Measurements from ENCODE around the gene PPP1R3F.

PPP1R3F gene

DNA sequence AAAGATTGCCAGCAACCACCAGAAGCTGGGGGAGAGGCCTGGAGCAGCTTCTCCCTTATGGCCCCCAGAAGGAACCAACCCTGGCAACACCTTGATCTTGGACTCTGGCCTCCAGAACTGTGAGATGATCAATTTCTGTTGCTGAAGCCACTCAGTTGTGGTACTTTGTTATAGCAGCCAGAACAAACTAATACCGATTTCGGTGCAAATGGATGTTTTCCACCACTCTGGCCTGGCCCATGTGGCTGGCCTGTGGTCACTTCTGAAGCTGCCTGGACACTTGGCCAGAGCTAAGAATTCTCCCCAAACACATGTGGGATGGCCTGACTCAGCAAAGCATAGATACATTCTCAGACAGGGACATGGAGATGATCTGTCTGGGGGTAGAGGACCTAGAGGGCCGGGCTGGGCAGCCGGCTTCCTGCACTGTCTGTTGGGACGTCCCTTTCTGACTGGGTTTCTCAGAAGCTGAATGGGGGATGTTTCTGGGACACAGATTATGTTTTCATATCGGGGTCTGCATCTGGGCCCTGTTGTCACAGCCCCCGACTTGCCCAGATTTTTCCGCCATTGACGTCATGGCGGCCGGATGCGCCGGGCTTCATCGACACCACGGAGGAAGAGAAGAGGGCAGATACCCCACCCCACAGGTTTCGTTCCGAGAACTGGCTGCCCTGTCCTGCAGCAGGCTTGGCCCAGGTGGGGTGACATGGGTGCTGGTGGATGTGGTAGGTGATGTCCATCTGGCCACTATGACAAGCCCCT lies 9.2 kb upstream of the PPP1R3F start:
- TF ChIP-seq, protein P1, sequence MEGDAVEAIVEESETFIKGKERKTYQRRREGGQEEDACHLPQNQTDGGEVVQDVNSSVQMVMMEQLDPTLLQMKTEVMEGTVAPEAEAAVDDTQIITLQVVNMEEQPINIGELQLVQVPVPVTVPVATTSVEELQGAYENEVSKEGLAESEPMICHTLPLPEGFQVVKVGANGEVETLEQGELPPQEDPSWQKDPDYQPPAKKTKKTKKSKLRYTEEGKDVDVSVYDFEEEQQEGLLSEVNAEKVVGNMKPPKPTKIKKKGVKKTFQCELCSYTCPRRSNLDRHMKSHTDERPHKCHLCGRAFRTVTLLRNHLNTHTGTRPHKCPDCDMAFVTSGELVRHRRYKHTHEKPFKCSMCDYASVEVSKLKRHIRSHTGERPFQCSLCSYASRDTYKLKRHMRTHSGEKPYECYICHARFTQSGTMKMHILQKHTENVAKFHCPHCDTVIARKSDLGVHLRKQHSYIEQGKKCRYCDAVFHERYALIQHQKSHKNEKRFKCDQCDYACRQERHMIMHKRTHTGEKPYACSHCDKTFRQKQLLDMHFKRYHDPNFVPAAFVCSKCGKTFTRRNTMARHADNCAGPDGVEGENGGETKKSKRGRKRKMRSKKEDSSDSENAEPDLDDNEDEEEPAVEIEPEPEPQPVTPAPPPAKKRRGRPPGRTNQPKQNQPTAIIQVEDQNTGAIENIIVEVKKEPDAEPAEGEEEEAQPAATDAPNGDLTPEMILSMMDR (IDR thresholded peaks at IDR 0.05; ENCODE audit: control extremely low read depth, extremely low read depth, low read depth, missing control alignments), result no peak
- CTCF ChIA-PET, result no interaction called here
- POLR2A ChIA-PET, result no interaction called here
- DNase-seq (ENCODE audit: extremely low spot score), result no peak

DNA sequence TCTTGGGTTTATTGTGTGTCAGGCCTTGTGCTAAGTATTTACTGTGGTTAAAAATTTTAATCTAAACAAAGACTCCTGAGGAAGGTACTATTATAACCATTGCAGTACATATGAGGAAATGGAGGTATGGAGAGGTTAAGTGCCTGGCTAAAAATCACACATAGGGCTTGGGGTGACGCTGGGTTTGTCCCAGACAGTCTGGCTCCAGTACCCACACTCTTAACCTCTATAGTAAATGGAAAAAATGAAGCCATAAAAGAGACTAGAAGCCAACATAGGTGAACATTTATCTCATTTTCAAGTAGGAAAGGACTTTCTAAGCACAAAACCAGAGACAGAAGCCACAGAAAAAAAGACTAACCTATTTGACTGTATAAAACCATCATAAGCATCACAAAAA lies 7.0 kb upstream of the PPP1R3F start:
- ChIA-PET CTCF (no interaction called here), POLR2A (no interaction called here)
- no peak for DNase-seq (ENCODE audit: extremely low spot score)
- TF ChIP-seq, protein P1 (IDR thresholded peaks at IDR 0.05; ENCODE audit: control extremely low read depth, extremely low read depth, low read depth, missing control alignments), result no peak

DNA sequence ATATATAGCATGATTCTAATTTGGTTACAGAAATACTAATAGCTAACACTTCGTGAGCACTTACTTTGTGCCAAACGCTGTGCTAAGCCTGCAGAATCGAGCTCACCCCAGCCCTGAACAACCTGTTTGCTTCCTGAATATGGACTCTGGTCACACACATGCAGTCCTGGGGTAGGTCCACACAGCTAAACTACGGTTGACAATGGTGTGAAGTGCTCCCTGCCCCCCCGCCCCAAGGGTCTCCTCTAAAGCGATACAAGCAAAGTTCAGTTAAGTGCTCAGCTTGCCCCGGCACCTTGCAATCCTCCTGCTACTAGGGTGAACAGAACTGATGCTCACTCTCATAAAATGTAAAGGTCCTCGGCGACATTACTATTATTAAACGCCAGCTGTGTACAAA lies 6.0 kb upstream of the PPP1R3F start:
- CTCF ChIA-PET, result interaction anchor here (1.3 to 1.5 kb wide), 2 partner anchors 13 to 28 kb away, joined by 3 to 4 read pairs; no protein-coding TSS in a partner anchor
- TF ChIP-seq, protein P1 (IDR thresholded peaks at IDR 0.05; ENCODE audit: control extremely low read depth, extremely low read depth, low read depth, missing control alignments), result no peak
- no peak for DNase-seq (ENCODE audit: extremely low spot score)
- POLR2A ChIA-PET, result no interaction called here

DNA sequence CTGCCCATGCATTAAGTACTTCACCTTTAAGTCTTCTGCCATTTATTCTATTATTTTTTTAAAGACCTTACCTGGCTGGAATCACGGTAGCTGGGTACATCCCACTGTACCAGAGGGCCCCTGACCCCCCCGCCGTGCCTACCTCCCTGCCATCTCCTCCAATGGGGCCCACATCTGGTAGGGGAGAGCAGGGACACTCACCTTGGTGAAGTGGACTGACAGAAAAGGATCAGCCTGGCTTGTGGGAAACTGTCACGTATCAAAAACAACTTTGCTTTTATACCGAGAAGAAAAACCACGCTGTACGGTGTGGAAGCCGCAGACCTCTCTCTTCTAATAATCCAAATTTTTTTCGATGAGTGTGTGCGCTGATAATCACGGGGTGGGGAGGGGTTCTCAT lies 5.1 kb upstream of the PPP1R3F start, which contains the start of gene FOXP3:
TSS of gene FOXP3 (minus strand) at position 251 of the 400 bp plus-strand sequence. CDS start 6,205 bp downstream, outside the sequence.
- TF ChIP-seq, protein P1 (IDR thresholded peaks at IDR 0.05; ENCODE audit: control extremely low read depth, extremely low read depth, low read depth, missing control alignments), result no peak
- ChIA-PET CTCF (interaction anchor here (1.5 kb wide), 1 partner anchor 14 kb away, joined by 3 read pairs; no protein-coding TSS in a partner anchor), POLR2A (no interaction called here)
- no peak for DNase-seq (ENCODE audit: extremely low spot score)

DNA sequence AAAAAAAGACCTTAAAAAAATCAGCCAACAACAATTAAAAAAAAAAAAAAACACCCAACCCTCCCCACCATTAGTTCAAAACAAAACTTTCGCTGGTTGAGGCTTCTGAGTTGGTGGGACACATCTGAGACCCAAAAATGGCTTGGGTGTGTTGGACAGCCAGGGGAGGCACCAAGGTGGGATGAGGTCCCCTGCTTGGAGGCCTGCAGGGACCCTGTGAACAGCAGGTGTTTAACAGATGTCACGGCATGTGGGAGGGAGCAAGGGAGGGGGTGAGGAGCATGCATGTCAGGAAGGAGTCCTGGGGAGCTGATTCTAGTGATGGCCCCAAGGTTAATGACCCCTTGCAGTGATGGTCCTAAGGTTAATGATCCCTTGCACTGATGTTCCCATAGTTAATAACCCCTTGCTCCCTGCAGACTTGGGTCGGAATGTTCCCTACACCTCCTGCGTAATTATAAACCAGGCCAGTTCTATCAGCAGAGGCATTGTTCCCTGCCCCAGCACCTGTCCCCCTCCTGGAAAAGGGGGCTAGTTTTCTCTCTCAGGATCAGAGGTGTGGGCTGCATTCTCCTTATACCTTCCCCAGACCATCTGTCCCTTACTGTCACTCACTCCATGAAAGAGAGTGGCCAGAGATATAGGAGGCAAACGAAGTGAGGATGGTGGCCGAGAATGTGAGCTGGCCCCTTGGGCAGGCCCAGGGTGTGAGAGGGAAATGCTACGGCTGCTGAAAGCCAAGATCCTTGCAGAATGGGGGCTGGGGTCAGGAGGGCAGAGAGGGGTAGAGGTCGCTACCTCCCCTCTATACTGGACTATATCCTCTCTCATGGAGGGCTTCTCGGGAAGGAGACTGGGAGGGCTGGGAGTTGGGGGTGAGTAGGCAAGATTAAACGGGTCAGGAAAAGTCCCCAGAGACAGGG lies 2.8 kb upstream of the PPP1R3F start:
- TF ChIP-seq, protein P1 (IDR thresholded peaks at IDR 0.05; ENCODE audit: control extremely low read depth, extremely low read depth, low read depth, missing control alignments), result no peak
- no peak for DNase-seq (ENCODE audit: extremely low spot score)
- ChIA-PET CTCF (interaction anchor here (0.9 kb wide), 1 partner anchor 74 kb away, joined by 3 read pairs; no protein-coding TSS in a partner anchor), POLR2A (no interaction called here)

DNA sequence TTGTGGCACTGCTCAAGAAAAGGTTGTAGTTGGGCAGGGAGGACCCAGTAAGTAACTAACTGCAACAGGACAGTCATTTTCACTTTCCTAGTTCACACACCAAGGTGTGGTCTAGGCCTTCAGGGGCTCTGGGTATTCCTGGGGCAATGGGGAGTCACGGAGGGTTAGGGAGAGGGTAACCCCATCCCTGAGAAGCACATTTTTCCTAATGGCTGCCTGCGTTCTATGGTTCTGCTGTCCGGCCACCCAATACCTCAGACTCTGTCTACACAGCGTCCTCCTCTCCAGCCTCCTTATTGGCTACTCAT lies 937 bp upstream of the PPP1R3F start:
- ChIA-PET POLR2A (interaction anchor here (0.5 to 1.0 kb wide), 3 partner anchors 10 to 592 kb away, joined by 4 read pairs; no protein-coding TSS in a partner anchor), CTCF (interaction anchor here (1.5 to 1.6 kb wide), 2 partner anchors 76 to 113 kb away, joined by 4 to 5 read pairs; no protein-coding TSS in a partner anchor)
- TF ChIP-seq, protein P1 (IDR thresholded peaks at IDR 0.05; ENCODE audit: control extremely low read depth, extremely low read depth, low read depth, missing control alignments), result no peak
- no peak for DNase-seq (ENCODE audit: extremely low spot score)

Measured in GM10248 (cell line).